IMR-90 (cell line): Measurements from ENCODE around the gene NDUFA13. TPM values are rescaled to one million over a fixed set of nuclear protein-coding genes. Genes with fewer than 3 reads are reported as not detected.
A peak's percentile ranks its signal among the peaks of the same experiment; 100 is the strongest.

ENCODE experiments used
- ATAC-seq: fragments of 200-7000 bp; cut with Tn5 transposase; 2 replicates; pipeline ENCODE4 v1.9.1; 2020; ENCODE audit warnings: low read depth, mild to moderate bottlenecking, moderate library complexity
- BruUV-seq: library from RNA; stranded (reverse); fragments of 400-500 nt; replicated peaks from 2 replicates; lab custom pipeline; 2021; lab: Mats Ljungman, UMichigan
- CTCF ChIA-PET: fragments of 300-600 bp; formaldehyde crosslinking; extraction: SDS; loops from one replicate; lab custom pipeline; 2021; ENCODE audit warnings: antibody characterized with exemption; lab: Yijun Ruan, JAX
- POLR2A ChIA-PET: fragments of 300-600 bp; sonication (Branson Sonifier 250); formaldehyde crosslinking; loops from one replicate; lab custom pipeline; 2022; ENCODE audit warnings: antibody characterized with exemption; ENCODE audit not compliant: unreplicated experiment; lab: Charles Lee
- DNase-seq: peaks from one replicate; pipeline ENCODE4 v3.0.0; 2013
- H2AFZ ChIP-seq: replicated peaks from 2 replicates; pipeline ENCODE3; 2013; ENCODE audit warnings: low read length, mild to moderate bottlenecking; ENCODE audit not compliant: poor library complexity
- H2AK5ac ChIP-seq: 2 replicates; pipeline ENCODE4 v1.6.1; 2013; ENCODE audit warnings: low read depth, low read length, inconsistent platforms
- H2AK9ac ChIP-seq: replicated peaks from 2 replicates; pipeline ENCODE3; 2013; ENCODE audit warnings: mild to moderate bottlenecking, low read depth, low read length, moderate library complexity; ENCODE audit not compliant: poor library complexity
- H2BK120ac ChIP-seq: 2 replicates; pipeline ENCODE4 v1.6.1; 2013; ENCODE audit warnings: low read depth, low read length, inconsistent platforms
- H2BK15ac ChIP-seq: 3 replicates; pipeline ENCODE4 v1.6.1; 2013; ENCODE audit warnings: low read depth, low read length, inconsistent platforms
- H2BK20ac ChIP-seq: 2 replicates; pipeline ENCODE4 v1.6.1; 2013; ENCODE audit warnings: low read depth, mild to moderate bottlenecking, inconsistent platforms, low read length, moderate library complexity
- H2BK5ac ChIP-seq: 2 replicates; pipeline ENCODE4 v1.6.1; 2013; ENCODE audit warnings: mild to moderate bottlenecking, low read depth, low read length, inconsistent platforms; ENCODE audit not compliant: poor library complexity, severe bottlenecking
- H3K14ac ChIP-seq: replicated peaks from 2 replicates; pipeline ENCODE4 v1.6.1; 2013; ENCODE audit warnings: low read depth, low read length, inconsistent platforms
- H3K18ac ChIP-seq: 2 replicates; pipeline ENCODE4 v1.6.1; 2013; ENCODE audit warnings: low read depth, low read length, control low read depth
- H3K23ac ChIP-seq: 2 replicates; pipeline ENCODE4 v1.6.1; 2013; ENCODE audit warnings: low read depth, low read length, inconsistent platforms
- H3K27ac ChIP-seq: 2 replicates; pipeline ENCODE4 v1.5.1; 2013; ENCODE audit warnings: mild to moderate bottlenecking, control low read depth, low read length; ENCODE audit not compliant: insufficient read depth
- H3K27me3 ChIP-seq: 2 replicates; pipeline ENCODE4 v1.6.1; 2013; ENCODE audit warnings: low read length; ENCODE audit not compliant: control insufficient read depth, insufficient read depth
- H3K36me3 ChIP-seq: 2 replicates; pipeline ENCODE4 v1.6.1; 2013; ENCODE audit warnings: low read length, mixed read lengths; ENCODE audit not compliant: control insufficient read depth, insufficient read depth
- H3K4ac ChIP-seq: 2 replicates; pipeline ENCODE4 v1.6.1; 2013; ENCODE audit warnings: low read depth, low read length, inconsistent platforms
- H3K4me1 ChIP-seq: 2 replicates; pipeline ENCODE4 v1.6.1; 2013; ENCODE audit warnings: low read length, mixed read lengths; ENCODE audit not compliant: control insufficient read depth, insufficient read depth
- H3K4me2 ChIP-seq: 2 replicates; pipeline ENCODE4 v1.6.1; 2013; ENCODE audit warnings: low read depth, mild to moderate bottlenecking, control low read depth, low read length, moderate library complexity
- H3K4me3 ChIP-seq: 2 replicates; pipeline ENCODE4 v1.5.1; 2013; ENCODE audit warnings: low read depth, mild to moderate bottlenecking, control low read depth, low read length, moderate library complexity; ENCODE audit not compliant: insufficient read depth
- H3K56ac ChIP-seq: 2 replicates; pipeline ENCODE4 v1.6.1; 2013; ENCODE audit warnings: low read length, inconsistent platforms; ENCODE audit not compliant: insufficient read depth; ENCODE audit errors: extremely low read depth
- H3K79me1 ChIP-seq, 2 experiments: 2 replicates each; pipeline ENCODE4 v1.6.1; 2013; ENCODE audit warnings: low read length in 2 of 2, inconsistent platforms in 1 of 2, low read depth in 1 of 2
- H3K9ac ChIP-seq: 2 replicates; pipeline ENCODE4 v1.6.1; 2013; ENCODE audit warnings: low read depth, low read length, control low read depth
- H3K9me1 ChIP-seq: 2 replicates; pipeline ENCODE4 v1.6.1; 2013; ENCODE audit warnings: low read length, inconsistent platforms; ENCODE audit not compliant: insufficient read depth
- H3K9me3 ChIP-seq: 2 replicates; pipeline ENCODE4 v1.6.1; 2013; ENCODE audit warnings: low read length; ENCODE audit not compliant: control insufficient read depth, insufficient read depth
- H4K20me1 ChIP-seq: 2 replicates; pipeline ENCODE4 v1.6.1; 2013; ENCODE audit warnings: low read length, inconsistent platforms; ENCODE audit not compliant: insufficient read depth
- H4K5ac ChIP-seq: 2 replicates; pipeline ENCODE4 v1.6.1; 2013; ENCODE audit warnings: mild to moderate bottlenecking, low read depth, low read length, control low read depth
- H4K8ac ChIP-seq, 2 experiments: 2 replicates each; pipeline ENCODE4 v1.6.1; 2013; ENCODE audit warnings: low read depth in 2 of 2, low read length in 2 of 2, control low read depth in 1 of 2, inconsistent platforms in 1 of 2
- H4K91ac ChIP-seq: 2 replicates; pipeline ENCODE4 v1.6.1; 2013; ENCODE audit warnings: low read depth, low read length, inconsistent platforms; ENCODE audit not compliant: insufficient read depth
- BHLHE40 ChIP-seq: fragments of 150-350 bp; IDR thresholded peaks from 2 replicates; pipeline ENCODE4 v1.6.1; 2016; ENCODE audit warnings: mild to moderate bottlenecking, low read depth, low read length
- CEBPB ChIP-seq: IDR thresholded peaks from 2 replicates; pipeline ENCODE4 v1.6.1; 2012; ENCODE audit warnings: low read depth, low read length, improper control_type of control experiment
- CHD1 ChIP-seq: IDR thresholded peaks from 2 replicates; pipeline ENCODE4 v1.6.1; 2012; ENCODE audit warnings: low read depth, low read length, improper control_type of control experiment
- MAFK ChIP-seq: IDR thresholded peaks from 2 replicates; pipeline ENCODE4 v1.6.1; 2012; ENCODE audit warnings: low read depth, low read length, improper control_type of control experiment
- MAZ ChIP-seq: IDR thresholded peaks from 2 replicates; pipeline ENCODE4 v1.6.1; 2012; ENCODE audit warnings: low read depth, mild to moderate bottlenecking, low read length, improper control_type of control experiment, moderate library complexity, borderline replicate concordance
- POLR2A ChIP-seq: IDR thresholded peaks from 2 replicates; pipeline ENCODE4 v1.6.1; 2012; ENCODE audit warnings: mild to moderate bottlenecking, low read depth, low read length
- RAD21 ChIP-seq: IDR thresholded peaks from 2 replicates; pipeline ENCODE4 v1.6.1; 2012; ENCODE audit warnings: low read length, improper control_type of control experiment
- RCOR1 ChIP-seq: IDR thresholded peaks from 2 replicates; pipeline ENCODE4 v1.6.1; 2012; ENCODE audit warnings: mild to moderate bottlenecking, low read length, improper control_type of control experiment; ENCODE audit not compliant: insufficient replicate concordance
- SMC3 ChIP-seq: fragments of 150-350 bp; IDR thresholded peaks from 2 replicates; pipeline ENCODE4 v1.6.1; 2016; ENCODE audit warnings: low read depth, mild to moderate bottlenecking, antibody characterized with exemption, low read length, moderate library complexity
- WGBS, 2 experiments: methylation state at CpG; one replicate each; pipeline versions ENCODE4 v1.1.5 to v1.1.7; 2013; ENCODE audit warnings: missing lambda C conversion rate in 2 of 2; ENCODE audit not compliant: insufficient read length in 1 of 2; ENCODE audit errors: extremely low coverage in 2 of 2; 5-methylcytosine and 5-hydroxymethylcytosine counted together
- dilution Hi-C: fragments of 300-500 bp; cut with HindIII; formaldehyde crosslinking; loops from one replicate; pipeline ENCODE4 v1.14.3; 2018; ENCODE audit warnings: low sequenced_read_pairs; ENCODE audit not compliant: unreplicated experiment
- in situ Hi-C: fragments of 300-500 bp; cut with MboI; formaldehyde crosslinking; loops from 3 replicates; pipeline ENCODE4 v1.14.3; 2019; ENCODE audit warnings: low sequenced_read_pairs, inconsistent platforms, mixed read lengths
- intact Hi-C: fragments of 100-400 bp; cut with micrococcal nuclease; formaldehyde crosslinking; loops from 2 replicates; pipeline ENCODE4 v1.10.0; 2022
- polyA plus RNA-seq, 3 experiments: library from polyadenylated mRNA; depleted of rRNA; stranded (reverse); fragments of >200 nt; gene quantifications; 2 replicates each; pipeline ENCODE4 v1.2.3, GENCODE V29; 2012; ENCODE audit warnings: low replicate concordance in 1 of 3
- total RNA-seq: library from RNA; depleted of rRNA; stranded (reverse); fragments of >200 nt; gene quantifications from 2 replicates; pipeline ENCODE4 v1.2.3, GENCODE V29; 2012
- TF ChIP-seq, protein P1 (sequence below): fragments of 150-350 bp; IDR thresholded peaks from 2 replicates; pipeline ENCODE4 v1.6.1; 2016; ENCODE audit warnings: low read depth, mild to moderate bottlenecking, low read length, moderate library complexity, borderline replicate concordance
- TF ChIP-seq, protein P2 (sequence below): conservative IDR thresholded peaks from 2 replicates; pipeline ENCODE4 v1.5.1; 2012; ENCODE audit warnings: mild to moderate bottlenecking, low read depth, low read length, improper control_type of control experiment
- TF ChIP-seq, protein P3 (sequence below): fragments of 150-350 bp; IDR thresholded peaks from 2 replicates; pipeline ENCODE4 v1.6.1; 2017; ENCODE audit warnings: mild to moderate bottlenecking, antibody characterized with exemption, low read length, low read depth

NDUFA13 gene
- total and polyA plus RNA-seq, 2 of the 4 experiments (the other 2 are of a cell fraction), result 30.6 to 667 TPM

DNA sequence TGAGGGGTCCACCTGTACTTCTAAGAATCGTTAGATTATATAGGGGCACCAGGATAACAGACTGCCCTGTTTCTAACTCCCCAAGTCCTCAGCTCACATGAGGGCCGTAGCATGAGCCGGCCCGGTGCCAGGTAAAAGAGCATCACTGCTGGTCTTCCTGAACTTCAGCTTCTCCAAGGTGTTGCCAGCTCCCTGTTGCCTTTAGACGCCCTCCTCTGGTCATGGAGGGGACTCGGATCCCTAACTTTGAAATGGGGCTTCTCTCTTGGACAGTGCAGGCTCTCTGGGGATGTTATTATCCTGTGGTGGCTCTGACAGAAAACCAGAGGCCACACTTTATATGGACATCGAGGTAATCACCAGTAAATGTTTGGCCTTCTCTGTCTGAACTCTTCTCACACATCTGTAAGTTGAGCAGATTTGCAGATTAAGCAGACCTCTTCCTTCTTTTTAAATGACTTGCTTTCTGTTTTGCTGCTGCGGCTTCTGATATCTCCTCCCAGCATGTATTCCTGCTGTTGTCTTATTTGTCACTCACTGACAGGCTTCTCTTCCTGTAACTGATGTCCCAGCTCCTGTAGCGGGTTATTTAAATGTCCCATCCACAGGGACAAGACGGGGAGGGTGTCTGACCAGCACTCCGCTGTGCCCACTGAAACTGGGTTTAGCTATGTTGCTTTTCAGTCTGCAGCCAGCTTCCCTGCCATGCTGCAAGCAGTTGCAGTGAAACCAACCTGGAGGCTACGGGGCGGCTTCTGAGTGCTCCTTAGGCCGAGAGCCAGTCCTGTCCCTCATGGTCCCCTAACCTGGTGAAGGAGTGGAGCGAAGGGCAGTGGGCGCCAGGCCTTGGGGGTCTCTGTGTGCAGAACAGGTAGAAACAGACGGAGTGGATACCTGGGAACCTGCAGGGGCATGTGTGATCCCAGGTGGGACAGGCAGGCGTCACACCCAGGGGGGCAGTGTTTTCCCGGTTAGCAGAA is 39.9 kb upstream of the NDUFA13 start:
- Histone ChIP-seq H2BK5ac (no peak overlapping the region), H2AK5ac (no peak overlapping the region), H3K79me1 (peaks cover 30 to 93% of the 10 kb centered on the region in 2 experiments), H4K20me1 (peaks cover 59% of the 10 kb centered on the region), H3K9me3 (no peaks in the 10 kb centered on the region), H3K14ac (no peak overlapping the region), H3K36me3 (peaks cover 8% of the 10 kb centered on the region), H4K91ac (no peak overlapping the region), H2BK15ac (no peak overlapping the region), H4K8ac (no peak overlapping the region), H3K27me3 (no peaks in the 10 kb centered on the region), H2BK20ac (no peak overlapping the region), H4K5ac (no peak overlapping the region), H3K4me2 (no peak overlapping the region), H3K23ac (no peak overlapping the region), H3K4ac (no peak overlapping the region), H3K4me1 (peaks cover 5% of the 10 kb centered on the region; the same call in 1 of the 2 replicates), H3K9ac (no peak overlapping the region), H3K56ac (no peak overlapping the region), H2BK120ac (no peak overlapping the region), H3K18ac (no peak overlapping the region), H2AFZ (no peak overlapping the region), H3K4me3 (no peak overlapping the region), H3K9me1 (peaks cover 23% of the 10 kb centered on the region), H3K27ac (no peak overlapping the region), H2AK9ac (no peak overlapping the region)
- in situ Hi-C loops (no loop called here), intact Hi-C loops (no loop called here), dilution Hi-C loops (no loop called here)
- no TSS peak for BruUV-seq
- 100% methylated on average over 2 of the region's 19 CpGs; no CpG with 5 or more reads in 1 of the 2 experiments for WGBS, 2 experiments
- DNase-seq (no peak), ATAC-seq (peak; percentile 41; the same call in 1 of the 2 replicates)
- TF ChIP-seq SMC3, result peak; percentile 34; the same call in 1 of the 2 replicates
- no peak for TF ChIP-seq POLR2A
- TF ChIP-seq MAFK, result no peak
- TF ChIP-seq CHD1, result no peak
- no peak for TF ChIP-seq CEBPB
- TF ChIP-seq, protein P1, sequence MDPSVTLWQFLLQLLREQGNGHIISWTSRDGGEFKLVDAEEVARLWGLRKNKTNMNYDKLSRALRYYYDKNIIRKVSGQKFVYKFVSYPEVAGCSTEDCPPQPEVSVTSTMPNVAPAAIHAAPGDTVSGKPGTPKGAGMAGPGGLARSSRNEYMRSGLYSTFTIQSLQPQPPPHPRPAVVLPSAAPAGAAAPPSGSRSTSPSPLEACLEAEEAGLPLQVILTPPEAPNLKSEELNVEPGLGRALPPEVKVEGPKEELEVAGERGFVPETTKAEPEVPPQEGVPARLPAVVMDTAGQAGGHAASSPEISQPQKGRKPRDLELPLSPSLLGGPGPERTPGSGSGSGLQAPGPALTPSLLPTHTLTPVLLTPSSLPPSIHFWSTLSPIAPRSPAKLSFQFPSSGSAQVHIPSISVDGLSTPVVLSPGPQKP, result no peak
- no peak for TF ChIP-seq BHLHE40
- TF ChIP-seq, protein P2, sequence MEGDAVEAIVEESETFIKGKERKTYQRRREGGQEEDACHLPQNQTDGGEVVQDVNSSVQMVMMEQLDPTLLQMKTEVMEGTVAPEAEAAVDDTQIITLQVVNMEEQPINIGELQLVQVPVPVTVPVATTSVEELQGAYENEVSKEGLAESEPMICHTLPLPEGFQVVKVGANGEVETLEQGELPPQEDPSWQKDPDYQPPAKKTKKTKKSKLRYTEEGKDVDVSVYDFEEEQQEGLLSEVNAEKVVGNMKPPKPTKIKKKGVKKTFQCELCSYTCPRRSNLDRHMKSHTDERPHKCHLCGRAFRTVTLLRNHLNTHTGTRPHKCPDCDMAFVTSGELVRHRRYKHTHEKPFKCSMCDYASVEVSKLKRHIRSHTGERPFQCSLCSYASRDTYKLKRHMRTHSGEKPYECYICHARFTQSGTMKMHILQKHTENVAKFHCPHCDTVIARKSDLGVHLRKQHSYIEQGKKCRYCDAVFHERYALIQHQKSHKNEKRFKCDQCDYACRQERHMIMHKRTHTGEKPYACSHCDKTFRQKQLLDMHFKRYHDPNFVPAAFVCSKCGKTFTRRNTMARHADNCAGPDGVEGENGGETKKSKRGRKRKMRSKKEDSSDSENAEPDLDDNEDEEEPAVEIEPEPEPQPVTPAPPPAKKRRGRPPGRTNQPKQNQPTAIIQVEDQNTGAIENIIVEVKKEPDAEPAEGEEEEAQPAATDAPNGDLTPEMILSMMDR, result peak; percentile 43
- TF ChIP-seq MAZ, result no peak
- TF ChIP-seq, protein P3, sequence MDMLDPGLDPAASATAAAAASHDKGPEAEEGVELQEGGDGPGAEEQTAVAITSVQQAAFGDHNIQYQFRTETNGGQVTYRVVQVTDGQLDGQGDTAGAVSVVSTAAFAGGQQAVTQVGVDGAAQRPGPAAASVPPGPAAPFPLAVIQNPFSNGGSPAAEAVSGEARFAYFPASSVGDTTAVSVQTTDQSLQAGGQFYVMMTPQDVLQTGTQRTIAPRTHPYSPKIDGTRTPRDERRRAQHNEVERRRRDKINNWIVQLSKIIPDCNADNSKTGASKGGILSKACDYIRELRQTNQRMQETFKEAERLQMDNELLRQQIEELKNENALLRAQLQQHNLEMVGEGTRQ, result no peak
- TF ChIP-seq RAD21, result peak; percentile 59
- TF ChIP-seq RCOR1, result no peak
- POLR2A ChIA-PET, result no interaction called here
- CTCF ChIA-PET, result interaction anchor here (1.4 kb wide), 1 partner anchor 8 kb away, joined by 4 read pairs; no protein-coding TSS in a partner anchor
